B cell (primary cell): ENCODE results near the gene GBP2.

Experiments used
- EZH2 ChIP-seq: IDR thresholded peaks from 2 replicates; pipeline ENCODE4 v1.6.1; 2012; ENCODE audit warnings: borderline replicate concordance, low read depth, mild to moderate bottlenecking, moderate library complexity, low read length; ENCODE audit not compliant: insufficient read depth, poor library complexity, severe bottlenecking
- TF ChIP-seq, protein P1 (sequence below): fragments of 200-600 bp; IDR thresholded peaks from one replicate; pipeline ENCODE4 v1.8.0; 2022; ENCODE audit warnings: antibody characterized with exemption, mild to moderate bottlenecking

DNA sequence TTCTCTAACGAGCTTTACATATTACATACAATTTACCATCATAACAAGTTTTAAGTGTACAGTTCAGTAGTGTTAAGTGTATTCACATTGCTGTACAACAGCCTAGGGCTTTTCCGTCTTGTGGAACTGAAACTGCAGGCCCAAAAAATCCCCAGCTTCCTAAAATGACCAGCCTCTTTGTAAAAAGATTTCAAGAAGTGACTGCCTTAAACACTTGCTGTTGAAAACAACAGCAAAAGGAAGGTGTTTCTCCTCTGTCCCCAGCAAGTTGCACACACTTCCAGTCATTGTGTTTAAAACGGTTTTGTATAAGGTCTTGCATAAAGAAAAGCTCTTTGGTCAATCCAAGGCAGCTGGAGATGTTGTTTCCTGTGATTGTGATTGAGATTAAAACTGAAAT is 44.9 kb downstream of the GBP2 start:
- TF ChIP-seq, protein P1, sequence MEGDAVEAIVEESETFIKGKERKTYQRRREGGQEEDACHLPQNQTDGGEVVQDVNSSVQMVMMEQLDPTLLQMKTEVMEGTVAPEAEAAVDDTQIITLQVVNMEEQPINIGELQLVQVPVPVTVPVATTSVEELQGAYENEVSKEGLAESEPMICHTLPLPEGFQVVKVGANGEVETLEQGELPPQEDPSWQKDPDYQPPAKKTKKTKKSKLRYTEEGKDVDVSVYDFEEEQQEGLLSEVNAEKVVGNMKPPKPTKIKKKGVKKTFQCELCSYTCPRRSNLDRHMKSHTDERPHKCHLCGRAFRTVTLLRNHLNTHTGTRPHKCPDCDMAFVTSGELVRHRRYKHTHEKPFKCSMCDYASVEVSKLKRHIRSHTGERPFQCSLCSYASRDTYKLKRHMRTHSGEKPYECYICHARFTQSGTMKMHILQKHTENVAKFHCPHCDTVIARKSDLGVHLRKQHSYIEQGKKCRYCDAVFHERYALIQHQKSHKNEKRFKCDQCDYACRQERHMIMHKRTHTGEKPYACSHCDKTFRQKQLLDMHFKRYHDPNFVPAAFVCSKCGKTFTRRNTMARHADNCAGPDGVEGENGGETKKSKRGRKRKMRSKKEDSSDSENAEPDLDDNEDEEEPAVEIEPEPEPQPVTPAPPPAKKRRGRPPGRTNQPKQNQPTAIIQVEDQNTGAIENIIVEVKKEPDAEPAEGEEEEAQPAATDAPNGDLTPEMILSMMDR = no peak
- TF ChIP-seq EZH2 = no peak
